DMS53 treated with DMSO at 0.1 percent for 48 hours (cell line): ENCODE measurements around the gene P2RY11.

Experiments
- DNase-seq: peaks from one replicate; lab custom pipeline; 2025; ENCODE audit not compliant: unreplicated experiment; lab: John Stamatoyannopoulos, UW

The P2RY11 gene

GRCh38 chr19:10111405-10111811 is at the start of gene P2RY11:
Gene P2RY11 (plus strand): TSS chr19:10111693. CDS start chr19:10111722, 29 bp downstream.
- no peak for DNase-seq

GRCh38 chr19:10061717-10062310 is 49.7 kb upstream of the P2RY11 start:
- no peak for DNase-seq

GRCh38 chr19:10068205-10068604 is 43.3 kb upstream of the P2RY11 start:
- no peak for DNase-seq

GRCh38 chr19:10069046-10069445 is 42.4 kb upstream of the P2RY11 start:
- no peak for DNase-seq

GRCh38 chr19:10070730-10071446 is 40.6 kb upstream of the P2RY11 start:
- DNase-seq, result no peak

GRCh38 chr19:10074153-10074552 is 37.3 kb upstream of the P2RY11 start:
- no peak for DNase-seq

- no peak for DNase-seq
Observed at GRCh38 chr19:10076535-10076934, 35.0 kb upstream of the P2RY11 start.

GRCh38 chr19:10078329-10078728 is 33.2 kb upstream of the P2RY11 start:
- DNase-seq, result no peak

GRCh38 chr19:10079031-10079453 is 32.5 kb upstream of the P2RY11 start:
- no peak for DNase-seq

GRCh38 chr19:10083911-10084310 is 27.6 kb upstream of the P2RY11 start:
- DNase-seq, result no peak

GRCh38 chr19:10084803-10085202 is 26.7 kb upstream of the P2RY11 start:
- no peak for DNase-seq

- no peak for DNase-seq
Observed at GRCh38 chr19:10085641-10086590, 25.6 kb upstream of the P2RY11 start, which contains the start of gene SHFL. Gene SHFL (plus strand): TSS chr19:10086317. CDS start chr19:10086428, 111 bp downstream.

- no peak for DNase-seq
Observed at GRCh38 chr19:10086591-10087192, 24.8 kb upstream of the P2RY11 start.

- no peak for DNase-seq
Observed at GRCh38 chr19:10087296-10088061, 24.0 kb upstream of the P2RY11 start.

GRCh38 chr19:10088949-10089554 is 22.4 kb upstream of the P2RY11 start:
- DNase-seq, result no peak

GRCh38 chr19:10089801-10090375 is 21.6 kb upstream of the P2RY11 start:
- DNase-seq, result no peak

- DNase-seq, result no peak
Observed at GRCh38 chr19:10091370-10091687, 20.2 kb upstream of the P2RY11 start.

GRCh38 chr19:10091895-10092641 is 19.4 kb upstream of the P2RY11 start:
- DNase-seq, result no peak
